Measurements from ENCODE around the gene CYP2B6. TPM values are rescaled to one million over a fixed set of nuclear protein-coding genes. Genes with fewer than 3 reads are reported as not detected.

CYP2B6 gene
- polyA plus RNA-seq, 1 experiment: not detected

DNA sequence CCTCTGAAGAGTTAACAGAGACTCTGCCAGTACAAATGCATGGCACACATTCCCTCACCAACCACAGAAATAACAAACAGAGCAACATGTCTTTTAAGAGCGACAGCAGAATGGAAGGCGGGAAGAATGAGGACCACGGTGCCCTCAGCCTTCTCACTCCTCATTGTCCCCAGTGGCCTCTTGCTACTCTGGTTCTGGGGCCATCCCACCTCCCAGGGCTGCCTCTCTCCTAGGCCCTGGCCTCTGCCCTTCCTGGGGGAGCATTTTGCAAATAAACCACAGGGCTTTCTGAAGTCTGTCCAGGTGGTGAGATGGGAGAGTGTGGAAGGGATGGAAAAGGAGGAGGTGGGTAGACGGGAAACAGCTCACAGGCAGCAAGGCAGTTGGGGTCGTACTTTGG is 28.3 kb downstream of the CYP2B6 start:
- POLR2A ChIA-PET: no interaction called here
- Histone ChIP-seq H3K27me3 (ENCODE audit: control insufficient read depth, insufficient read depth, low read length) (no peaks in the 10 kb centered on the region), H3K27ac (ENCODE audit: low read depth, low read length) (no peak overlapping the region), H3K4me3 (ENCODE audit: low read depth, low read length) (no peak overlapping the region), H3K9me3 (ENCODE audit: control insufficient read depth, insufficient read depth, low read length) (no peaks in the 10 kb centered on the region)
- TF ChIP-seq, protein P1, sequence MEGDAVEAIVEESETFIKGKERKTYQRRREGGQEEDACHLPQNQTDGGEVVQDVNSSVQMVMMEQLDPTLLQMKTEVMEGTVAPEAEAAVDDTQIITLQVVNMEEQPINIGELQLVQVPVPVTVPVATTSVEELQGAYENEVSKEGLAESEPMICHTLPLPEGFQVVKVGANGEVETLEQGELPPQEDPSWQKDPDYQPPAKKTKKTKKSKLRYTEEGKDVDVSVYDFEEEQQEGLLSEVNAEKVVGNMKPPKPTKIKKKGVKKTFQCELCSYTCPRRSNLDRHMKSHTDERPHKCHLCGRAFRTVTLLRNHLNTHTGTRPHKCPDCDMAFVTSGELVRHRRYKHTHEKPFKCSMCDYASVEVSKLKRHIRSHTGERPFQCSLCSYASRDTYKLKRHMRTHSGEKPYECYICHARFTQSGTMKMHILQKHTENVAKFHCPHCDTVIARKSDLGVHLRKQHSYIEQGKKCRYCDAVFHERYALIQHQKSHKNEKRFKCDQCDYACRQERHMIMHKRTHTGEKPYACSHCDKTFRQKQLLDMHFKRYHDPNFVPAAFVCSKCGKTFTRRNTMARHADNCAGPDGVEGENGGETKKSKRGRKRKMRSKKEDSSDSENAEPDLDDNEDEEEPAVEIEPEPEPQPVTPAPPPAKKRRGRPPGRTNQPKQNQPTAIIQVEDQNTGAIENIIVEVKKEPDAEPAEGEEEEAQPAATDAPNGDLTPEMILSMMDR (IDR thresholded peaks at IDR 0.05; ENCODE audit: low read depth, low read length): no peak
- CTCF ChIA-PET: no interaction called here
- DNase-seq (ENCODE audit: low read depth, low spot score): no peak

DNA sequence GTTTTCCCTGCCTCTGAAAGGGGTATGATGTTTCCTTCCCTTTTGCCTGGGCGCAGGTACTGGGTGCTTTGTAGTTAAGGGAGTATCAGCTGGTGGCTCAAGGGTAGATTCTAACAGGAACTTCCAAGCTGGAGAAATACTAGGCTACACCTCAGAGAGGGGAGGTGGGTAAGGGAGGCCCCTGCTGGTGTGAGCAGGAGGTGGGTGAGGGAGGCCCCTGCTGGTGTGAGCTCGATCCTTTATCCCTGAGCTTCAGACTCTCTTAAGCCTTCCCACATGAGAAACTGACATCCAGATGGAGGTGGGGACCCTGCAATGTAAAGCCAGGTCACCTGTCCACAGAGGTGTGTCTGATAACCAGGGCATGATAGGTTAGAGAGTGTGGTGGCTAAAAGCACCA is 32.1 kb downstream of the CYP2B6 start:
- H3K4me3 ChIP-seq (ENCODE audit: low read depth, low read length): no peak overlapping the region
- TF ChIP-seq, protein P1 (IDR thresholded peaks at IDR 0.05; ENCODE audit: low read depth, low read length): no peak
- ChIA-PET CTCF (no interaction called here), POLR2A (interaction anchor here (0.5 kb wide), 1 partner anchor 47 kb away, joined by 5 read pairs; no protein-coding TSS in a partner anchor)
- H3K27ac ChIP-seq (ENCODE audit: low read depth, low read length): no peak overlapping the region
- DNase-seq (ENCODE audit: low read depth, low spot score): no peak
- no peaks in the 10 kb centered on the region for H3K9me3 ChIP-seq (ENCODE audit: control insufficient read depth, insufficient read depth, low read length)
- peaks cover 2% of the 10 kb centered on the region for H3K27me3 ChIP-seq (ENCODE audit: control insufficient read depth, insufficient read depth, low read length)

DNA sequence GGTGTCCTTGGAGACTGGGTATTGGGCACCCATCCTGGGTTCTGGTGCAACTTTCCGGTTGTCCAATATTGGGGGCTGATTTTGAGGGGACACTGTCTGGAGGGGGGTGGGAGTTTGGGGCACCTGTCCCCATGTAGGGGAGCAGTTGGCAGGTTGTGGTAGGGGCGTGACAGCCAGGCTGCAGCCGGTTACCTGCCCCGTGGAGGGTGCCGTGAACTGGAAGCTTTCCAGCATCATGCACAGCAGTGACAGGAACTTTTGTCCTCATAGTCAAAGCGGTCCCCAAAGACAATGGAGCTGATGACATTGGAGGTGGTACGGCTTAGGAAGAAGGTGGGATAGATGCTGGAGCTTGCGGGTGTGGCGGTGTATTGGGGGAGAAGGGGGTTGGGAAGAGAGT is 34.3 kb downstream of the CYP2B6 start:
- ChIA-PET POLR2A (no interaction called here), CTCF (no interaction called here)
- Histone ChIP-seq H3K4me3 (ENCODE audit: low read depth, low read length) (no peak overlapping the region), H3K27me3 (ENCODE audit: control insufficient read depth, insufficient read depth, low read length) (peaks cover 2% of the 10 kb centered on the region), H3K27ac (ENCODE audit: low read depth, low read length) (no peak overlapping the region), H3K9me3 (ENCODE audit: control insufficient read depth, insufficient read depth, low read length) (no peaks in the 10 kb centered on the region)
- DNase-seq (ENCODE audit: low read depth, low spot score): no peak
- TF ChIP-seq, protein P1 (IDR thresholded peaks at IDR 0.05; ENCODE audit: low read depth, low read length): no peak

DNA sequence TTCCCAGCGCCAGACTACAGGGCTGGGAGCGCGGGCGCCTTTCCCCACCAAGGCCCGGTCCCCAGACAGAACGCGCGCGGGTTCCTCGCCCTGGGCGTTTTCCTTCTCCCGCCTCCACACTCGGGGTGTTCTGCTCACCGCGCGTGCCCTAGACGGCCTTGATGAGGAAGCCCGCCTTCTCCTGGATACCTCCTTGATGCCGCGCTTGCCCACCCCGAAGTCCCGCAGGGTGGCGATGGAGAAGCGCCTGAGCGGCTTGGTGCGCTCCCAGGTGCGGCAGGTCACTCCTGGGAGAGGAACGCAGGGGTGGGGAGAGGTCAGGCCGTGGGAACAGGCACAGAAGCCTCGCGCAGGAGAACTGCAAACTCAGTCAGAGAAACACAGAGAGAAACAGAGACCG is 34.8 kb downstream of the CYP2B6 start:
- Histone ChIP-seq H3K9me3 (ENCODE audit: control insufficient read depth, insufficient read depth, low read length) (no peaks in the 10 kb centered on the region), H3K4me3 (ENCODE audit: low read depth, low read length) (no peak overlapping the region), H3K27me3 (ENCODE audit: control insufficient read depth, insufficient read depth, low read length) (peaks cover 2% of the 10 kb centered on the region), H3K27ac (ENCODE audit: low read depth, low read length) (no peak overlapping the region)
- TF ChIP-seq, protein P1 (IDR thresholded peaks at IDR 0.05; ENCODE audit: low read depth, low read length): no peak
- DNase-seq (ENCODE audit: low read depth, low spot score): no peak
- CTCF ChIA-PET: no interaction called here
- POLR2A ChIA-PET: no interaction called here

DNA sequence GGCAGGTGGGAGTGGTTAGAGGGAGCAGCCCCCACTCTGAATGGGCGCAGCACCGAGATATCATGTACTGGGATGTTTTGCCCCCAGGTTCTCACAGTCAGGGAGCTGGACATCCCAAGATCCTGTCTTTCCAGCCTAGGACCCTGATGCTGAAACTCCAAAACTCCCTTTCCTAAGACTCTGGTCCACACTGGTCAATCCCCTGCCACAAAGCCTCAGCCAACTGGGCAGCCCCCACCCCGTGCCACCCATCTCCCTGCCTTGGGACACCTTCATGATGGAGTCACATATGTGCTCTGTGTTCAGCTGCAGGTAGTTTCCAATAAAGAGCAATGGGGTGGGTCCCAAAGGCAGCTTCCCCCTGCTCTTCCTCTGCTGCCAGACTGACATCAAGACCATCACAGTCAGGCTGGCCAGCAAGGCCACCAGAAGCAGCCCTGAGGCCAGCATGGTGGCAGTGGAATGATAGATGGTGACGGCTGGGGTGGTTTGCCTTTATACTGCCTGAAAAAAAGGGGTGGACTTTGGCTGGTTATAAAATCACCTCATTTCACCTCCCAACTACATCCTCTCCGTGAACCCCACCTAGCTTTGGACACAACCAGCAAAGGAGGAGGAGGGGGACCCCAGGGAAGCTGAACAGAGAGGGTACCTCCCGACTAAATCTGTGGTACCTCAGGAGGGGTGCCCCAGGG is 36.3 kb downstream of the CYP2B6 start:
- DNase-seq (ENCODE audit: low read depth, low spot score): no peak
- CTCF ChIA-PET: no interaction called here
- H3K27me3 ChIP-seq (ENCODE audit: control insufficient read depth, insufficient read depth, low read length): peaks cover 4% of the 10 kb centered on the region
- no peak overlapping the region for H3K27ac ChIP-seq (ENCODE audit: low read depth, low read length)
- no peak overlapping the region for H3K4me3 ChIP-seq (ENCODE audit: low read depth, low read length)
- no peaks in the 10 kb centered on the region for H3K9me3 ChIP-seq (ENCODE audit: control insufficient read depth, insufficient read depth, low read length)
- TF ChIP-seq, protein P1 (IDR thresholded peaks at IDR 0.05; ENCODE audit: low read depth, low read length): no peak
- POLR2A ChIA-PET: no interaction called here
